Right kidney (tissue), 1 donor: ENCODE results near the gene MAP3K3.

Experiments
- DNase-seq: peaks from one replicate; pipeline ENCODE4 v3.0.0-alpha.2; 2016

Gene MAP3K3

GRCh38 chr17:63621229-63621683 is 961 bp upstream of the MAP3K3 start:
- no peak for DNase-seq

GRCh38 chr17:63622574-63623390 is 565 bp downstream of the MAP3K3 start:
- peak; percentile 77 for DNase-seq

- DNase-seq, result no peak
Observed at GRCh38 chr17:63623786-63624530, 1.7 kb downstream of the MAP3K3 start.

DNA sequence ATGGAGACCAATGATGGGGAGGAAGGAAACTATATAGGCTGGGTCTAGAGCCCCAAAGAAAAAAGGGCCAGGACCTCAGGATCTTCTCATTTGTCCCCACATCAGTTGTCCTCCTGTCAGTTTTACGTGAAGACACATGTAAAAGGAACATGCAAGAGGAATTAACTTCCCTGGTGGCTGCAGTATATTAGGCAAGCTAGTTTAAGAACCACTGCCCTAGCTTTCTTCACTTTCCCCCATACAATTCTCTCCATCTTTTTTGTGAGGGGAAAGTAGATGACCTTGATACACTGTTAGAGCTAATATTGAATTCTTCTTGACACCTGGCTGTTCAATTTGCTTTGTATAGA is 2.3 kb downstream of the MAP3K3 start:
- no peak for DNase-seq

GRCh38 chr17:63626551-63627180 is 4.4 kb downstream of the MAP3K3 start:
- DNase-seq, result no peak

GRCh38 chr17:63629627-63630026 is 7.4 kb downstream of the MAP3K3 start:
- no peak for DNase-seq

- DNase-seq, result no peak
Observed at GRCh38 chr17:63631062-63631461, 8.8 kb downstream of the MAP3K3 start.

DNA sequence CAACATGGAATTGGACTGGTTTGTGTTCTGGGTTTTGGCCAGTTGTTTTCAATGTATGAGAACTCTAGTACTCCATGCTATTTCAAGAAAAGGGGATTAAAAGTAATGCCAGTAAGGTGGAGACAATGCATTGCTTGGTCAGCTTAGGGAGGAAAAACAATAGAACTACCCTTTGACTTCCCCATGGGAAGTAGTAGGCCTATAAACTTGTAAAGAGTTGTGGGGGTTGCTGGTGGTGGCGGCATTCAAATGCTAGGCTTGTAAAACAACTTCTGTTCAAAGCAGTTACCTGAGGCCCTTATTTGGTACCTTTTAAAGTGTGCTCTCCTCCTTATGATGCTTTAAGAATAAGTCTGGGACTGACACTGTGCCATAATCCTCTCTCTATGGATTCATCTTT is 9.4 kb downstream of the MAP3K3 start:
- DNase-seq, result no peak

GRCh38 chr17:63633742-63634141 is 11.5 kb downstream of the MAP3K3 start:
- DNase-seq, result no peak

DNA sequence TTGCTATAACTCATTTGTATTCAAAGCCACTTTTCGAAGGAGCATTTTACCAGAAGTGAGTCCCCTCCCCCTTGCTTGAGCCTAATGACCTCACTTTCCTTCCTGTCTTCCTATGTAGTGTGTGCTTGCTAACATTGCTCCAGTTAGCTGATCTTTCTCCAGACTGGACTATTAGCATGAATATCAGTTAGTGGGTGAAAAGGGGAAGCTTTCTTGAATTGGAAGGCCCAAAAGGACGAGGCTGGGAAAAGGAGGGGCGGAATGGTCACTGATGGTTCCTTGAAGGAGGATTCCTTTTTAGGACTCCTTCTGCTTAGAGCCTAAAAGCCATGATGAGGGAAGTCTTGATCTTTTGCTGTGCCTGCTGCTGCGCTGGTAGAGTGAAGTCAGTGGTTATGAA is 11.9 kb downstream of the MAP3K3 start:
- DNase-seq, result no peak

DNA sequence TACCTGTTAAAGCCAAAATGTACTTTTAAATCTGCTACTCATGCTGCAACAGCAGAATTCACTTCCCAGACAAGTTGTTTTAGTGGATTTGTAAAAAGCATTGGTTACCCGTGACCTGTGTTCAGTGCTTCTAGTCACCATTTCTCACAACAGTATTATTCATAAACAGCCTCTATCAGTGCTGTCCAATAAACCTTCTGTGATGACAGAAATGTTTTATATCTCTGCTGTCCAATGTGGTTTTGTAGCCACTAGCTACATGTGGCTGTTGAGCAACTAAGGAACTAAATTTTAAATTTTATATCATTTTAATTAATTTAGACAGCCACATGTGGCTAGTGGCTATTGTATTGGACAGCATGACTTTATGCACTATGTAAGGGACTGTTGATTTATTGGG is 12.6 kb downstream of the MAP3K3 start:
- no peak for DNase-seq

DNA sequence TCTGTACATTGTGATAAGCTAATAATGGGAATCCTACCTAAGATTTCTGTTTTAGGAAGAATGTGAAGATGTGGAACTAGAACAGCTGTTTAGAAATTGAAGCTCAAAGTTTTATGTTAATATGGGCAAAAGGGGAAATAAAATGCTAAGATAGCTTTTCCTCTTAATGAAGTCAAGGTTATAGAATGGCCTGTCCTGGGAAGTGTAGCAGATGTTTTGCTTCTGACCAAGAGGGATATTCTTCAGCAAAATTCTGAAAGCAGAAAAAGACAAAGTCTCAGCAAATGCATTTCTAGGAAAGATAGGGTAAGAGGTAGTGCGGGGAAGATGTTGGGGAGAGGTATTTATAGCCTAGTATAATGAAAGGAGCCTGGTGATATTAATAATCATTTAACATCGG is 13.1 kb downstream of the MAP3K3 start:
- no peak for DNase-seq

DNA sequence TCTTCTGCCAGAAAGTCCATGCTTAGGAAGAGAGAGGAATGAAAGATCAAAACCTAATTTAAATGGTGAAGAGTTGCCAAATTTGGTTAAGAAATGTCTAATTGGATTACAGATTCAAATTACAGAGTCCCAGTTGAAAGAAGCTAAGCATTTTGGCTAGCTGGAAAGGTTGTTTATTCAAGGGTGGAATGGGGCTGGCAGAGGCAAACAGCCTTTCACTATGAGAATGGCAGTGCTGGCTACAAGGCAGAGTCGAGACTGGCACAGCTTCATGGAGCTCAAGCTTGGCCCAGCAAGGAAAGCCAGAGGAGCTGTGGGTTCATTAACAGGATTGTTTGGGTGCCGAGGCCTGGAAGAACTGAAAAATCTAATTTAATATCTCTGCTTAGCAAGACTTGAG is 13.6 kb downstream of the MAP3K3 start:
- DNase-seq, result no peak

DNA sequence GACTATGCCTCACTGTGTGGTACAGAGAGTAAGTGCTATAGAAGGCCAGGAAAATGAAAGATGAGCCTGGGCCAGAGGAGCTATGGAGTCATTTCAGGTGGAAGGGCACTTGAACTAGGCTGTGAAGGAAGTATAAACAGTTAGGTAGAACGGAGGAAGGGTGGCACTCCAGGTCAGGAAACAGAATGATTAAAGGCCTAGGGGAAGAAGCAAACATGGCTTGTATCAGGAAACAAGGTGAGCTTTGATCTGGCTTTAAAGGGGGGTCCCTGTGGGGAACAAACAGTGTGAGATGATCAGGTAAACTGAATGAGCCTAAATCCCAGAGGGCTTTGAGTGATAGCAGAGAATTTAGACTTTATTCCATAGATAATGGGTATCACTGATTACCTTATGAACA is 16.9 kb downstream of the MAP3K3 start:
- DNase-seq, result no peak

DNA sequence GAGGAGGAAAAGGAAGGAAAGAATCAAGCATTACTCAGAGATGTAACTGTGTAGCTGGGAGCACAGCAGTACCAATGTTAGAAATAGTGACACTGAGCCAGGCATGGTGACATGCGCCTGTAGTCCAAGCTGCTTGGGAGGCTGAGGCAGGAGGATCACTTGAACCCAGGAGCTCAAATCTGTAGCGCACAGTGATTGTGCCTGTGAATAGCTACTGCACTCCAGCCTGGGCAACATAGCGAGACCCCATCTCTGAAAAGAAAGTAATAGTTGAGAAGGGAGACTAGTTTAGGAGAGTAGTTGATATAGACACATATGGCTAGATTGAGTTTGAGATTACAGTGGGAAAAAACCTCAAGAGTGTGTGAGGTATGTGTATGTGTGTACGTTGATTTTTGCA is 17.8 kb downstream of the MAP3K3 start:
- no peak for DNase-seq

- DNase-seq, result no peak
Observed at GRCh38 chr17:63641692-63642448, 19.7 kb downstream of the MAP3K3 start.

GRCh38 chr17:63644846-63645245 is 22.6 kb downstream of the MAP3K3 start:
- DNase-seq, result no peak

- DNase-seq, result no peak
Observed at GRCh38 chr17:63645775-63646487, 23.7 kb downstream of the MAP3K3 start.

DNA sequence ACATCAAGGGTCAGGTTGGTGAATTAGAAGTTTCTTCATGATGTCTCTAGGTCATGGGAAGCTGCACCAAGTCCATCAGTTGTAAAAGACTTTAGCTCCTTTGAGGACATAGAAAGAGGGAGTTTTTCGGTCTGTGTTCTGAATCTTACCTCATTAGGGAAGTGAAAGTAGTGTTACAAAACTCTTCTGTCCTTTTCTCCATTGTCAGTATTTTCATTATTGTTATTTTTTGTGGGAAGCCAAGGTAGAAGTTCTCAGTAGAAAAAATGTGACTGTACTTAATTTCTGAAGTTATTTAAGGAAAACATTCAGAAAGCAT is 24.2 kb downstream of the MAP3K3 start:
- DNase-seq, result no peak

DNA sequence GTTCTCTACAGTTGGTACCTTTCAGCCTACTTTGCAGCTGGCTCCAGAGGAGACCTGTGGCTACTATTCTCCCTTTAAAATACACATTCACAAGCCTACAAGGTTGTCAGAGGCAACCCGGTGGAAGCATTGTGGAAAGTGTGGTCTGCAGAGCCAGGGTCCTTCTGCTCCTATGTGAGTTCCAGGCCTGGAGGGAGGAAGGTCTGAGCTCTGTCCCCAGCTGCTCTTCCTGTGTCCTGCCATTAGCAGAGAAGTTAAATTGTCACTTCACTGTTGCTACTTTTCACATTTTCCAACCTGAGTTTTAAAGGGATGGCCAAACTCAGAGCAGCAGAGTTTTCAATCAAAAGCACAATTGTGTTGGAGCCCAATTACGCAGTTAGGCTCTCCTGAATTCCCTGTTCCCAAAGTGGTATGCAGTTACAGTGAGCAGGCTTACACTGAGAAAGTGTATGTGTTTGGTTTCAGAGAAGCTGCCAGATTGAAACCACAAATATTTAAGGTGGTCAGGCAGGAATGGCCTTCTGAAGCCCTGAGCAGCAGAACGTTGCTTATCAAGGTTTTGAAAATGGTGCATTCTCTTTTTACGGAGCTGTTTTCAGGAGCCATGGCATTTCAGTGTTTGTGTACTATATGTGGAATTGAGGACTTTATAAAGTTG is 25.0 kb downstream of the MAP3K3 start:
- DNase-seq, result no peak

- DNase-seq, result no peak
Observed at GRCh38 chr17:63647936-63648335, 25.7 kb downstream of the MAP3K3 start.

DNA sequence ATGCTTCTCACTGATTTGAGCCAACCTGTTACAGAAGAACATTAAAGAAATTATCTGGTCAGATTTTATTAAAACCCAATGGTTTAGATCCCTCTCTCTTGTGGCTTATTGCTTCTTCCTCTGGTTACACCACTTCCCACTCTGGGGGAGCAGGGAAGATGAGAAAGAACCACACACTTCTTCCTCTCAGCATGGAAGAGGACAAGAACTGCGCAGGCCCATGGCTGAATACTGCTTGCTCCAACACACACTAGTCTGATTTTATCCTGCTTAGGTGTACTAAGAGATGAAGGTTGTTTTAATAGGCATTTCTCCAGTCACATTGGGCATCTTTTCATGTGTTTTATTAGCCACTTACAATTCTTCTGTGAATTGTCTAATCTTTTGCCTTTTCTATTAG is 27.6 kb downstream of the MAP3K3 start:
- DNase-seq, result no peak
